K562 (cell line): Measurements from ENCODE around the gene MDK. TPM values are rescaled to one million over a fixed set of nuclear protein-coding genes. Genes with fewer than 3 reads are reported as not detected.
A peak's percentile ranks its signal among the peaks of the same experiment; 100 is the strongest.

Experiments
- HDGF ChIP-seq: fragments of 450-650 bp; IDR thresholded peaks from 2 replicates; pipeline ENCODE4 v1.6.1; 2016
- HNRNPL ChIP-seq: fragments of 200-400 bp; formaldehyde crosslinking; IDR thresholded peaks from 2 replicates; pipeline ENCODE4 v1.6.1; 2017; ENCODE audit warnings: low read depth, mild to moderate bottlenecking, low read length
- NBN ChIP-seq: fragments of 450-650 bp; IDR thresholded peaks from 2 replicates; pipeline ENCODE4 v1.6.1; 2016; ENCODE audit warnings: low read depth, mild to moderate bottlenecking
- POLR2G ChIP-seq: fragments of 200-400 bp; formaldehyde crosslinking; IDR thresholded peaks from 2 replicates; pipeline ENCODE4 v1.6.1; 2017; ENCODE audit warnings: low read depth, mild to moderate bottlenecking, antibody characterized with exemption, low read length, moderate library complexity
- polyA plus RNA-seq, 8 experiments: library from polyadenylated mRNA; depleted of rRNA in 4 of 8; stranded (reverse) in 5 of 8; unstranded in 3 of 8; fragments of >200 nt; fragmentation: Nextera tagmentation in 2 of 8; fragmentation: Illumina TruSeq in 1 of 8; extraction: Ambion mirVana in 2 of 8; extraction: Trizol in 1 of 8; gene quantifications; 2 replicates each; pipeline versions ENCODE4 v1.2.1 to v1.2.3, GENCODE V29; 2011 to 2014; ENCODE audit warnings: inconsistent platforms in 1 of 8, missing spikeins in 1 of 8
- total RNA-seq, 7 experiments: library from RNA; depleted of rRNA in 6 of 7; stranded (reverse); fragments of >200 nt in 6 of 7; fragmentation: Illumina TruSeq in 2 of 7; extraction: Trizol in 2 of 7; gene quantifications; 2 replicates each; pipeline versions ENCODE4 v1.2.1 to v1.2.3, GENCODE V29; 2011 to 2021; ENCODE audit warnings: low replicate concordance in 1 of 7
- TF ChIP-seq, protein P1 (sequence below): fragments of 450-650 bp; IDR thresholded peaks from 2 replicates; pipeline ENCODE4 v1.6.1; 2016; ENCODE audit warnings: mild to moderate bottlenecking, moderate library complexity

The MDK gene
- total and polyA plus RNA-seq, 9 of the 15 experiments (the other 6 are each of a cell fraction or from before 2014, with no cell fraction given), result 20.7 to 700 (median 350) TPM

DNA sequence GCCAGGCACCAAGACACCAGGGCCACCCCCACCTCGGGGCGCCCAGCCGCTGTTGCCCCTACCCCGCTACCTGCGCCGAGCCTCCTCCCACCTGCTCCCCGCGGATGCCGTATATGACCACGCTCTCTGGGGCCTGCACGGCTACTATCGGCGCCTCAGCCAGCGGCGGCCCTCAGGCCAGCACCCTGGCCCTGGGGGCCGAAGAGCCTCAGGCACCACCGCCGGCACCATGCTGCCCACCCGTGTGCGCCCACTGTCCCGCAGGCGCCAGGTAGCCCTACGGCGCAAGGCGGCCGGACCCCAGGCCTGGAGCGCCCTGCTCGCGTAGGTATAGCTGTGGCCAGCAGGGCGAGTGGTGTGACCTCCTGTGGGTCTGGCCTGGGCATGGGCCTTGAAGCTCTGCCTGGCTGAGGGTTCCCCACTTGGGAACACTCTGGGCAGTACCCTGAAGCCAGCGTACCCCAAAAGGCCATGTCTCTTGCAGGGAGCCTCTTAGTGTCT lies 14.8 kb upstream of the MDK start (continued):
- TF ChIP-seq, protein P1, sequence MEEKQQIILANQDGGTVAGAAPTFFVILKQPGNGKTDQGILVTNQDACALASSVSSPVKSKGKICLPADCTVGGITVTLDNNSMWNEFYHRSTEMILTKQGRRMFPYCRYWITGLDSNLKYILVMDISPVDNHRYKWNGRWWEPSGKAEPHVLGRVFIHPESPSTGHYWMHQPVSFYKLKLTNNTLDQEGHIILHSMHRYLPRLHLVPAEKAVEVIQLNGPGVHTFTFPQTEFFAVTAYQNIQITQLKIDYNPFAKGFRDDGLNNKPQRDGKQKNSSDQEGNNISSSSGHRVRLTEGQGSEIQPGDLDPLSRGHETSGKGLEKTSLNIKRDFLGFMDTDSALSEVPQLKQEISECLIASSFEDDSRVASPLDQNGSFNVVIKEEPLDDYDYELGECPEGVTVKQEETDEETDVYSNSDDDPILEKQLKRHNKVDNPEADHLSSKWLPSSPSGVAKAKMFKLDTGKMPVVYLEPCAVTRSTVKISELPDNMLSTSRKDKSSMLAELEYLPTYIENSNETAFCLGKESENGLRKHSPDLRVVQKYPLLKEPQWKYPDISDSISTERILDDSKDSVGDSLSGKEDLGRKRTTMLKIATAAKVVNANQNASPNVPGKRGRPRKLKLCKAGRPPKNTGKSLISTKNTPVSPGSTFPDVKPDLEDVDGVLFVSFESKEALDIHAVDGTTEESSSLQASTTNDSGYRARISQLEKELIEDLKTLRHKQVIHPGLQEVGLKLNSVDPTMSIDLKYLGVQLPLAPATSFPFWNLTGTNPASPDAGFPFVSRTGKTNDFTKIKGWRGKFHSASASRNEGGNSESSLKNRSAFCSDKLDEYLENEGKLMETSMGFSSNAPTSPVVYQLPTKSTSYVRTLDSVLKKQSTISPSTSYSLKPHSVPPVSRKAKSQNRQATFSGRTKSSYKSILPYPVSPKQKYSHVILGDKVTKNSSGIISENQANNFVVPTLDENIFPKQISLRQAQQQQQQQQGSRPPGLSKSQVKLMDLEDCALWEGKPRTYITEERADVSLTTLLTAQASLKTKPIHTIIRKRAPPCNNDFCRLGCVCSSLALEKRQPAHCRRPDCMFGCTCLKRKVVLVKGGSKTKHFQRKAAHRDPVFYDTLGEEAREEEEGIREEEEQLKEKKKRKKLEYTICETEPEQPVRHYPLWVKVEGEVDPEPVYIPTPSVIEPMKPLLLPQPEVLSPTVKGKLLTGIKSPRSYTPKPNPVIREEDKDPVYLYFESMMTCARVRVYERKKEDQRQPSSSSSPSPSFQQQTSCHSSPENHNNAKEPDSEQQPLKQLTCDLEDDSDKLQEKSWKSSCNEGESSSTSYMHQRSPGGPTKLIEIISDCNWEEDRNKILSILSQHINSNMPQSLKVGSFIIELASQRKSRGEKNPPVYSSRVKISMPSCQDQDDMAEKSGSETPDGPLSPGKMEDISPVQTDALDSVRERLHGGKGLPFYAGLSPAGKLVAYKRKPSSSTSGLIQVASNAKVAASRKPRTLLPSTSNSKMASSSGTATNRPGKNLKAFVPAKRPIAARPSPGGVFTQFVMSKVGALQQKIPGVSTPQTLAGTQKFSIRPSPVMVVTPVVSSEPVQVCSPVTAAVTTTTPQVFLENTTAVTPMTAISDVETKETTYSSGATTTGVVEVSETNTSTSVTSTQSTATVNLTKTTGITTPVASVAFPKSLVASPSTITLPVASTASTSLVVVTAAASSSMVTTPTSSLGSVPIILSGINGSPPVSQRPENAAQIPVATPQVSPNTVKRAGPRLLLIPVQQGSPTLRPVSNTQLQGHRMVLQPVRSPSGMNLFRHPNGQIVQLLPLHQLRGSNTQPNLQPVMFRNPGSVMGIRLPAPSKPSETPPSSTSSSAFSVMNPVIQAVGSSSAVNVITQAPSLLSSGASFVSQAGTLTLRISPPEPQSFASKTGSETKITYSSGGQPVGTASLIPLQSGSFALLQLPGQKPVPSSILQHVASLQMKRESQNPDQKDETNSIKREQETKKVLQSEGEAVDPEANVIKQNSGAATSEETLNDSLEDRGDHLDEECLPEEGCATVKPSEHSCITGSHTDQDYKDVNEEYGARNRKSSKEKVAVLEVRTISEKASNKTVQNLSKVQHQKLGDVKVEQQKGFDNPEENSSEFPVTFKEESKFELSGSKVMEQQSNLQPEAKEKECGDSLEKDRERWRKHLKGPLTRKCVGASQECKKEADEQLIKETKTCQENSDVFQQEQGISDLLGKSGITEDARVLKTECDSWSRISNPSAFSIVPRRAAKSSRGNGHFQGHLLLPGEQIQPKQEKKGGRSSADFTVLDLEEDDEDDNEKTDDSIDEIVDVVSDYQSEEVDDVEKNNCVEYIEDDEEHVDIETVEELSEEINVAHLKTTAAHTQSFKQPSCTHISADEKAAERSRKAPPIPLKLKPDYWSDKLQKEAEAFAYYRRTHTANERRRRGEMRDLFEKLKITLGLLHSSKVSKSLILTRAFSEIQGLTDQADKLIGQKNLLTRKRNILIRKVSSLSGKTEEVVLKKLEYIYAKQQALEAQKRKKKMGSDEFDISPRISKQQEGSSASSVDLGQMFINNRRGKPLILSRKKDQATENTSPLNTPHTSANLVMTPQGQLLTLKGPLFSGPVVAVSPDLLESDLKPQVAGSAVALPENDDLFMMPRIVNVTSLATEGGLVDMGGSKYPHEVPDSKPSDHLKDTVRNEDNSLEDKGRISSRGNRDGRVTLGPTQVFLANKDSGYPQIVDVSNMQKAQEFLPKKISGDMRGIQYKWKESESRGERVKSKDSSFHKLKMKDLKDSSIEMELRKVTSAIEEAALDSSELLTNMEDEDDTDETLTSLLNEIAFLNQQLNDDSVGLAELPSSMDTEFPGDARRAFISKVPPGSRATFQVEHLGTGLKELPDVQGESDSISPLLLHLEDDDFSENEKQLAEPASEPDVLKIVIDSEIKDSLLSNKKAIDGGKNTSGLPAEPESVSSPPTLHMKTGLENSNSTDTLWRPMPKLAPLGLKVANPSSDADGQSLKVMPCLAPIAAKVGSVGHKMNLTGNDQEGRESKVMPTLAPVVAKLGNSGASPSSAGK, result no peak
- TF ChIP-seq HDGF (no peak), POLR2G (peak; percentile 49; the same call in 1 of the 2 replicates), NBN (no peak), HNRNPL (peak; percentile 52; the same call in 1 of the 2 replicates)
